ENCODE measurements around the gene PIGS.
A peak's percentile ranks its signal among the peaks of the same experiment; 100 is the strongest.

The PIGS gene

GRCh38 chr17:28549236-28550132 is 21.8 kb downstream of the PIGS start:
- DNase-seq: no peak

- DNase-seq: no peak
Observed at GRCh38 chr17:28548417-28549130, 22.8 kb downstream of the PIGS start.

- DNase-seq: peak; percentile 15
Observed at GRCh38 chr17:28547623-28548416, 23.5 kb downstream of the PIGS start.

GRCh38 chr17:28547096-28547622 is 24.2 kb downstream of the PIGS start:
- no peak for DNase-seq

- DNase-seq: no peak
Observed at GRCh38 chr17:28545787-28546415, 25.4 kb downstream of the PIGS start.

- DNase-seq: no peak
Observed at GRCh38 chr17:28545141-28545503, 26.2 kb downstream of the PIGS start.

- no peak for DNase-seq
Observed at GRCh38 chr17:28544402-28545140, 26.8 kb downstream of the PIGS start.

GRCh38 chr17:28541439-28541838 is 29.9 kb downstream of the PIGS start:
- DNase-seq: no peak

GRCh38 chr17:28540231-28540630 is 31.1 kb downstream of the PIGS start:
- no peak for DNase-seq

GRCh38 chr17:28538296-28538895 is 32.9 kb downstream of the PIGS start:
- DNase-seq: no peak

- no peak for DNase-seq
Observed at GRCh38 chr17:28537219-28537610, 34.1 kb downstream of the PIGS start.

- DNase-seq: no peak
Observed at GRCh38 chr17:28536532-28537218, 34.6 kb downstream of the PIGS start.

- no peak for DNase-seq
Observed at GRCh38 chr17:28534740-28535375, 36.5 kb downstream of the PIGS start.

- DNase-seq: no peak
Observed at GRCh38 chr17:28533091-28533807, 38.1 kb downstream of the PIGS start.

GRCh38 chr17:28532050-28532960 is 39.0 kb downstream of the PIGS start:
- no peak for DNase-seq

- no peak for DNase-seq
Observed at GRCh38 chr17:28530926-28531325, 40.4 kb downstream of the PIGS start.

GRCh38 chr17:28530250-28530649 is 41.1 kb downstream of the PIGS start:
- no peak for DNase-seq

- DNase-seq: no peak
Observed at GRCh38 chr17:28529013-28529400, 42.3 kb downstream of the PIGS start.
